HG02943 (cell line): ENCODE data around the gene SOWAHB.

Source experiments
- ATAC-seq: cut with Tn5 transposase; IDR thresholded peaks from one replicate; pipeline ENCODE4 v1.9.1; 2021; ENCODE audit warnings: mild to moderate bottlenecking, low read depth, moderate library complexity; ENCODE audit not compliant: unreplicated experiment

SOWAHB gene, protein sequence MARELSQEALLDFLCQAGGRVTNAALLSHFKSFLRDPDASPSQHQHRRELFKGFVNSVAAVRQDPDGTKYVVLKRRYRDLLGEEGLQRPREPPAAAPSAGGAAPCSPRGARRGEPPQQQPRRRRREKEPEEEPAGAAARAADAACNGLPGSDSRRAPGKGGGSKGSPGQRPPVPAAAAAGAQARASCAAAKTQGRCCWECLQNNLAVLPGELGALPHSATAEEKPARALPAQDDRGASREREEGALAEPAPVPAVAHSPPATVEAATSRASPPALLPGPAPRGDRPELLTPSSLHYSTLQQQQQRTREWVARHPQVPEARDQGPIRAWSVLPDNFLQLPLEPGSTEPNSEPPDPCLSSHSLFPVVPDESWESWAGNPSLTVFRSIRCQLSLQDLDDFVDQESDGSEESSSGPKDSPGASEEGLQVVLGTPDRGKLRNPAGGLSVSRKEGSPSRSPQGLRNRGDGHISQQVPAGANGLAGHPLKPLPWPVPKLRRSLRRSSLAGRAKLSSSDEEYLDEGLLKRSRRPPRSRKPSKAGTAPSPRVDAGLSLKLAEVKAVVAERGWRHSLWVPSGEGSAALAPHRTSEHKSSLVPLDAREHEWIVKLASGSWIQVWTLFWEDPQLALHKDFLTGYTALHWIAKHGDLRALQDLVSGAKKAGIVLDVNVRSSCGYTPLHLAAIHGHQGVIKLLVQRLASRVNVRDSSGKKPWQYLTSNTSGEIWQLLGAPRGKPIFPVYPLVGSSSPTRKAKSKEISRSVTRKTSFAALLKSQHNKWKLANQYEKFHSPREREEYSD

DNA sequence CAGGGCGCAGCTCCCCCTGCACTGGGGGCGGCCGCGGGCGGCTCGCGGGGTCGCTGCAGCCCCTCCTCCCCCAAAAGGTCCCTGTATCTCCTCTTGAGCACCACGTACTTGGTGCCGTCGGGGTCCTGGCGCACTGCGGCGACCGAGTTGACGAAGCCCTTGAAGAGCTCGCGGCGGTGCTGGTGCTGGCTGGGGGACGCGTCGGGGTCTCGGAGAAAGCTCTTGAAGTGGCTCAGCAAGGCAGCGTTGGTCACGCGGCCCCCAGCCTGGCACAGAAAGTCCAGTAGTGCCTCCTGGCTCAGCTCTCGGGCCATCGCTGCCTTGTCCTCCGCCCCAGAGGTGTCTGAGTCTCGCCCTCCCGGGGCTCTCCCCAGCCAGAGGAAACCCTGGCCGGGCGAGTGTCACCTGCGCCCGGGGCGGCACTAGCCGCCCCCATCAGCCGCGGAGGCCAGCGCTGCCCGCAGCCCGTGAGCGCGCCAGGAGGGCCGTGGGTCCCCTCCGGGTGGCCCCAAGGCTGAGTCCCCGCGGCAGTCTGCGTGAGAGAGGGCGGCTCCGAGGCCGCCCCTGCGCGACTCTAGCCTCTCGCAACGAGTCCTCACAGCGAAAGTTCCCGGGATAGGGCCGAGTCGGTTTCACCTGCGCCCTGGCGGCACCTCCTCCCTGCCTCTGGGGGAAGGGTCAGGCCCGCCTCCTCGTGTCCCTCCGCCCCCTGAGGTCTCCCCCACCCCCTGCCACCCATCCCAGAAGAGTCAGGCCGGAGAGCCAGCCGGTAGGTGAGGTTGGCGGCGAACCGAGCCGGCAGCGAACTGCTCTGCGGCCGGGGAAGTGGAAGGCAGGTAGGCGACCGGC is at the start of gene SOWAHB:
TSS of gene SOWAHB (minus strand) at position 609 of the 849 bp plus-strand sequence. CDS start at position 314, 295 bp downstream.
- ATAC-seq = no peak

DNA sequence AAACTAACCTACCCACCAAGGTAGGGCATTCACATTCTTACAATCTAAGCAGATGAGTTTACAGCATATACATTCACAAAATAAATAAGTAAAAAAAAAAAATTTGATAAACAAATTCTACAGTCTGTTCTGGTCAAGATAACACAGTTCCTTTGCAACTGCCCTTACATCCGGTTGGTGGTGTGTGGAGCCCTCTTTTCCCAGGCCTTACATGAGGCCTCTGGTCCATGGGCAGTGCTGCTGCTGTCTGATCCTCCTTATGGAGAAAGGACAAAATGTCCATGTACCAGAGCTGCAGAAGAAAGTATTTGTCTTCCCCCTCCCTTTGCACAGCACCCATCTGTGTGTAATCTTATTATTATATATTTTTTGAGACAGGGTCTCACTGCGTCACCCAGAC is 49.4 kb upstream of the SOWAHB start:
- no peak for ATAC-seq

DNA sequence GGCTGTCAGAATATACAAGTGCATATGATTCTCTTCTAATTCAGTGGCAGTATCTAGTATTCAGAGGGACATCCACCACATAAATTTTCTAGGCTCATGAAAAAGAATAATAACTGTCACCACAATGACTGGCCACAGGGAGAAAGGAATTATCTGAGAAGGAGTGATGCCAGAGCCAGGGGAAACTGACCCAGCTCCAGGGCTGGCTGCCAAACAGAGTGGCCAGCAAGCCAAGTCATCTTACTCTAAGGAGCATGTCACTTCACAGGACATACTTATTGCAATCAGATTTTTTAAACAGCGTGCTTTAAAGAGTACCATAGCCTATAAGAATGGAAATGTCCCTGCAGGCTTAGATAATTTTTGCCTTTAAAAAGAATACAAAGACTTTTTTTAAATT is 45.8 kb upstream of the SOWAHB start:
- no peak for ATAC-seq

DNA sequence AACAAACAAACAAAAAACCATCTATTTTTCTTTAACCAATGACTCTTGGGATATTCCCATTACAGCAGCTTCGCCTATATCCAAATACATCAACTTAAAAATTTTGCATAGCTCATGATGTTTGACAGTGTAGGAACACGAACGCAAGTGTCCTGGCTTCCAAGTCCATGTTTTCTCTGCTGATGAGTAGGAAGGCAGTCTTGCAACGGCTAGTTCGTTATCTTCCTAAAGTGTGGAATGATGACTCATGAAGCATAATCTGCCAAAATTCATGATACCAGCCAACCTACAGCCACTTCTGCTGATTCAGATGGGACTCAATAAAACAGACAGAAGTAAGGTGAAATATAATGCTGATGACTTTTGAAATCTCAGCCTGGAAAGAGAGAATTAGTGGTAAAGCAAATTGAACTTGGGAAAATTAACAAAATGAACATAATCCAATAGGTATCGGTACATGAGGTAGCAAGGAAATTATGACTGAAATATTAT is 45.2 kb upstream of the SOWAHB start:
- ATAC-seq = no peak

DNA sequence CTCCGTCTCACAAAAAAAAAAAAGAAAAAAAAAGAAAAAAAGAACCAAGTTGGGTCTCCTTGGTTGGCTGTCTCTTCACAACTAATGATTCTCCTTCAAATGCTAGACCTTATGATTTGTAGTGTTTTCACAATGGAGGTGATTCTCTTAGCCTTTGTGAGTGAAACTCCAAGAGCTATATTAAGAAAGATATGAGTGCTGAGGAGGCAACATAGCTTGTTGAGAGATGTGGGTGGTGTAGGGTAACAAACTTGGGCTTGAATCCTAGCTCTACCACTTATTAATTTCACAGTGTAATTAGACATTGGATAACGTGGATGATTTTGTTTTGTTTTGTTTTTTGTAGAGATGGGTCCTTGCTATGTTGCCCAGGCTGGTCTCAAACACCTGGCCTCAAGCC is 41.2 kb upstream of the SOWAHB start:
- no peak for ATAC-seq

DNA sequence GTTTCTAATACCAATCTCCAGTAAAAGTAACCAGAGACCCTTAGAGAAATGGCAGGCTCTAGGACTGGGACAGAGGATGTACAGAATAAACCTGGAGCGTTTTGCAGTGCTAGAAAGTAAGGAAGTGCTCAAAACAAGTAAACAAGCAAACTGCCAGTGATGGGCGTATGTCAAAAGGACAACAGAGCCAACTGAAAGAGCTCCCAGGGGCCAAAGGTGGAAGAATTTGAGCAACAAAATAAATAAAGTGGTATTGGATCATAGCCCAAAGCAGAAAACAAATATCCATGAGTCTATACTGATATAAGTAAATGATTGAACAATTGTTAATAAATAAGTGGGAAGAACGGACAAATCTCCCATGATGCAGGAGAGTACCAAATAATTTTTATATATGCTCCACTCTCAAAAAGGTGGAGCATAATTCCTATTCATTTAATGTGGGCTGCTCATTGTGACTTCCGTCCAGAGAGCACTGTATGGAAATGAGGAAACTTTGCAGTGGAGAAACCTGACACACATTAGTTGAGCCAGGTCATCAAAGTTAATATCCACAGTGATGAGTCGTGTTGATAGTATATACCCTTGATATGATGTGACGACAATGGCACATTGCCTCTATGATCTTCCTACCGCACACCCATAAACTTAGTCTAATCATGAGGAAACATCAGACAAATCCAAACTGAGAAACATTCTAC is 33.8 kb upstream of the SOWAHB start:
- no peak for ATAC-seq

DNA sequence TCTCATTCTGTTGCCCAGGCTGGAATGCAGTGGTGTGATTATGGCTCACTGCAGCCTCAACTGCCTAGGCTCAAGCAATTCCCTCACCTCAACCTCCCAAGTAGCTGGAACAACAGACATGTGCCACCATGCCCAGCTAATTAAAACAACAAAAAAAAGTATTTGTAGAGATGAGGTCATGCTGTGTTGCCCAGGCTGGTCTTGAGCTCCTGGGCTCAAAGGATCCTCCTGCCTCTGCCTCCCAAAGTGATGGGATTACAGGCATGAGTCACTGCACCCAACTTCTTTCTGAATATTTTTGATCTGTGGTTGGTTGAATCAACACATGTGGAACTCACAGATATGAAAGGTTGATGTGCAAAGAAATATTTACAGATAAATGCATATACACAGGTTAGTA is 33.1 kb upstream of the SOWAHB start:
- ATAC-seq = no peak

DNA sequence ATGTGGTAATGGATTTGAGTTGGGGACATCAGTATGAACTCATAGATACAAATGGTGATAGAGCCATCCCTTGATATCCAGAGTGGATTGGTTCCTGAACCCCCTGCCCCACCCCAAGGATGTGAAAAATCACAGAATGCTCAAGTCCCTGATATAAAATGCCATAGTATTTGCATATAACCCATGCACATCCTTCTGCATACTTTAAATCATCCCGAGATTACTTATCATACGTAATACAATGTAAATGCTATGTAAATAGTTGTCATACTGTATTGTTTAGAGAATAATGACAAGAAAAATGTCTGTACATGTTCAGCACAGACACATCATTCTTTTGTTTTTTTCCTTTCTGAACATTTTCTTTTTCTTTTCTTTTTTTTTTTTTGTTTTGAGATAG is 32.7 kb upstream of the SOWAHB start:
- no peak for ATAC-seq

DNA sequence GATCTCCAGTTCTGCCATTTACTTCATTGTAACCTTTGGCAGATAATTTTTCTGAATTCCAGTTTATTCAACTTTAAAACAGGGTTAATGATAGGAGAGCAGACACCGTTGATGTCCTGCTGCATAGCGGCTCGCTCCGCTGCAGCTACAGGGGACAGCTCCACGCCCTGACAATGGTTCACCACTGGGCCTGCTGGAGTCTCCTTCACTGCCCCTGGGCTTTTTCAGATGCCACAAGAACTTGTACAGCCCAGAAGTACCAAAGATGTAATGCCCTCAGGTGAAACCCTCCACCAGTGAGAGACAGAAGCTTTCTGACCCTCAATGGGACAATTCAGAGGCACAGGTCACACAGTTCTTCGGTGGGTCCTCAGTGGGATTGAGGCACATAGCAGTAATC is 28.9 kb upstream of the SOWAHB start:
- ATAC-seq = no peak

DNA sequence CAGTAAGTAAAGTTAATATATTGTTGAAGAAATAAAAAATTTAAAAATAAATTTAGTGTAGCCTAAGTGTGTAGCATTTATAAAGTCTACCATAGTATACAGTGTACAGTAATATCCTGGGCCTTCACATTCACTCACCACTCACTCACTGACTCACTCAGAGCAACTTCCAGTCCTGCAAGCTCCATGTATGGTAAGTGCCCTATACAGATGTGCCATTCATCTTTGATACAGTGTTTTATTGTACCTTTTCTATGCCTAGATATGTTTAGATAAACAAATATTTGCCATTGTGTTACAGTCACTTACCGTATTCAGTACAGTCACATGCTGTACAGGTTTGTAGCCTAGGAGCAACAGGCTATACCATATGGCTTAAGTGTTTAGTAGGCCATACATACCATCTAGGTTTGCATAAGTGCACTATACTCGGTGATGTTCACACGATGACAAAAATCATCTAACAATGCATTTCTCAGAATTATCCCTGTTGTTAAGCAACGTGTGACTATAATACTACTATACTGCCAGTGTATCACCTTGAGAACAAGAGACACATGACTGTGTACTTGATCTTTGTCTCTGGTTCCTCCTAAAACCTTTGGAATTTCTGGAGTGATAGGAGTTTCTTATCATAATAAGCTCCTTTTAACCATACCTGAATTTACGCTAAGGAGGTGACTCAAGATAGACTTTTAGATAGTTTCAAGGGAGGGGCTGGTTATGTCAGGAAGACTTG is 25.8 kb upstream of the SOWAHB start:
- no peak for ATAC-seq

DNA sequence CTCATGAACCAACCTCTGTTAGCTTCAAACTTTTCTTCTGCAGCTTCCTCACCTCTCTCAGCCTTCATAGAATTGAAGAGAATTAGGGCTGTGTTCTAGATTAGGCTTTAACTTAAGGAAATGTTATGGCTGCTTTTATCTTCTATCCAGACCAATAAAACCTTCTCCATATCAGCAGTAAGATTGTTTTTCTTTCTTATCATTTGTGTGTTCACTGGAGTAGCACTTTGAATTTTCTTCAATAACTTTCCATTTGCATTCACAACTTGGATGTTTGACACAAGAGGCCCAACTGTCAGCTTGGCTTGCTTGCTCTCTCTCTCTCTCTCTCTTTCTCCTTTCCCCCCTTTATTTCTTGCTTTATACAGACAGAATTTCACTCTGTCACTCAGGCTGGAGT is 22.8 kb upstream of the SOWAHB start:
- no peak for ATAC-seq

DNA sequence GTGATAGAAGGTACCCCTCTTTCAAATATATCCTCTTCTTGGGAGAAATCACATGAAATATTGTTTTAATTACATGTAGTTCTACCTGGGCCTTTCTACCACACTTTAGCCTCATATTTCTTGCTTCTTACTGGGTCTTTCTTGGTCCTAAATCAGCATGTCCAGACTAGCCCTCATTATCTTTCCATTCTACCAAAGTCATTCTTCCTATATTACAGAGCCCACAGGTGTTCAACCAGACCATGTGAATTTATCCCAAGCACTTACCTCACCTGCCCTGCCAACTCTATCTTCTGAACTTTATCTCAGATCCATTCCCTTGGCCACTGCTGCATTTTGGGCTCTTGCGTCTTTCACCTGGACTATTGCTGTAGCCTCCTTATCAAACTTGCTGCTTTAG is 11.8 kb upstream of the SOWAHB start:
- no peak for ATAC-seq

DNA sequence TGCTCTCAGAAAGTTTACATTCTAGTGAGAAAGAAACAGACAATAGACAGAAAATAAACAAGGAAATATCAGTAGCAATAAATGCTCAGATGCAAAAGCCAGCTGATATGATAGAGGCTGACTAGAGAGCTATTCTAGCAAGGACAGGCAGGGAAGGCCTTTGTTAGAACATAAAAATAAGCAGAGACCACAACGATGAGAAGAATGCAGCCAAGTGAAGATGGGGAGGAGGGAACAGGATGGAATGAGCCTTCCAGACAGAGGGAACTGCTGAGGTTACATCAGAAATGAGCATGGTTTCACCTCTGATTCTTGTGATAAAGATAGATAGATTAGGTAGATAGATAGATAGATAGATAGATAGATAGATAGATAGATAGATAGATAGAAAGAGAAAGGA is 7.6 kb upstream of the SOWAHB start:
- no peak for ATAC-seq

DNA sequence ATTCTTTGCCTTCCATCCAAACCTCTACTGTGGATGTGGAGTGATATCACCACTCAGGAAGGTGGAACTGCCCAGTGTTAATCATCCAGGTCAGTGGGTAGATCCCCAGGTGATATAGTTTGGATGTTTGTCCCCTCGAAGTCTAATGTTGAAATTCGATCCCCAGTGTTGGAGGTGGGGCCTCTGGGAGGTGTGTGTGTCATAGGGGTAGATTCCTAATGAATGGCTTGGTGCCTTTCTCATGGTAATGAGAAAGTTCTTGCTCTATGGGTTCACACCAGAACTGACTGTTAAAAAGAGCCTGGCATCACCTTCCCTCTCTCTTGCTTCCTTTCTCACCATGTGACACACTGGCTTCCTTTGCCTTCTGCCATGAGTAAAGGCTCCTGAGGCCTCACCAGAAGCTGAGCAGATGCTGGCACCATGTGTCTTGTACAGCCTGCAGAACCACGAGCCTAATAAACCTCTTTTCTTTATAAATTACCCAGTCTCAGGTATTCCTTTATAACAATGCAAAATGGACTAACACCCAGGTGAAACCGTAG is 6.8 kb upstream of the SOWAHB start:
- ATAC-seq = no peak

DNA sequence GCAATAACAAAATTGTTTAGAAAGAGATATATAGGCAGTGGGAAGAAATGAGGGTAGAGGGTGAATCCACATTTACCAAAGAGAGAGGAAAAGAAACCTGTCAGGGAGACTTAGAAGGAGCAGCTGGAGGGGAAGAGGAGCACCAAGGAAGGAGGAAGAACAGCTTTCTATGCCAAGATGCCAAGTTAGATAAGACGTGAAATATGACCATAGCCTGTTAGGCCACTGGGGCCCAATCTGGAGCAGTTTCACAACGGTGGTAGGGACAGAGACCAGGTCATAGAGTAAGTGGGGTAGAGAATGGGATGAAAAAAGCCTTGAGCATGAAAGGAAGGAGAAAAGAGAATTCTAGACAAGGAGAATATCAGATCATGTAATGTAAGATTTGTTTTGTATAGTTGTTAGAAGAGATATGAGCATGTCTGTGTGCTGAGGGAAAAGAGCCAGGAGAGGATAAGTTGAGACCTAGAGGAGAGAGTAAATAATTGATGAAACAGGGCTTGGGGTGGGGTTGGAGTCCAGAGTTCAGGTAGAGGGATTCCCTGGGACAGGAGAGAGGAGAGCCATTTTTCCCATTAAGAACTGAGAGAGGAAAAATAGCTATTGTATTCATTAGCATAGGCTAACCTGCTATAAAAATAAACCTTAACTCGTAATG is 4.4 kb upstream of the SOWAHB start:
- no peak for ATAC-seq

DNA sequence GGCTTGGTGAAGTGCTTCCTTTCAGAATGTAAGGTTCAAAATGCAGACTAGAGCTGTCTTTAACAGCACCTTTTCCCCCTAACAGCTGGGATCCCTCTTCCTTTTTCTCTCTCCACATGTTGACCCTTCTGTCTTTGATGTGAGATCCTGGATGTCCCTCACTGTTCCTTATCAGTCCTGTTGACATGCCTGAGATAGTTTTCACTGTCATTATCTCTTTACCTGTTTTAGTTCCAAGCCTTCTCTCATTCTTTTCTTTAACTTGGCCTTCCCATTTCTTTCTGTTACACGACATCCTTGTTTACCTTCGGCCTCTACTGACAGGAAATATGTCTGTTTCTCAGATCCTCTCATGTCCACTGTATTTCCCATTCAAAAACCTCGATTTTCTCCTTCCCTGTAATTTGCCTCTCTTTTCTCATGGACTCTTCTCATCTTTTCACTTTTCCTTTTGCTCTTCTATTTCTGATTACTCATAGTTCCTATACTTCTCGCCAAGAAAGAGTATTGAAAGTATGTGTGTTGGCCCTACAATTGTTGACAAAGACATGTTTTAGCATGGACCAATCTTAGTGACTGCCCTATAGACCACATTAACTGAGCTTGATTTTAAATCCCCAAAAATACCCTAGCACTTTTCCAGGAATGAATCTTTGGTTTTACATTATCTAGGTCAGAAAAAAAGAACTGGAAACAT is 1.2 kb upstream of the SOWAHB start:
- no peak for ATAC-seq

DNA sequence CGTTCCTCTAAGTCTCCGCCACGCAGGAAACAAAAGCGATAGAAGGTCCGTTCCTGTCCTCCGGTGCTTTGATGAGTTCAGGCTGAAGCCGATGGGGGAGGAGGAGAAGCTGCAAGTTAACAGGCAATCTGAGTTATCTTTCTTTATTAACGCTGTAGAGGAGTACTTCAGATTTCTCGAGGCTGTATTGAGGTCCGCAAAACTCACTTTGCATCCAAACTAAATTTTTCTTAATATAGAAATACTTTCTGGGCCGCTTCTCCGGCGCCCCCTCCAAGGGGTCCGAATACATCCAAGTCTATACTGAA is 395 bp upstream of the SOWAHB start:
- no peak for ATAC-seq
